ENCODE results near the gene MYH15.

MYH15 gene

DNA sequence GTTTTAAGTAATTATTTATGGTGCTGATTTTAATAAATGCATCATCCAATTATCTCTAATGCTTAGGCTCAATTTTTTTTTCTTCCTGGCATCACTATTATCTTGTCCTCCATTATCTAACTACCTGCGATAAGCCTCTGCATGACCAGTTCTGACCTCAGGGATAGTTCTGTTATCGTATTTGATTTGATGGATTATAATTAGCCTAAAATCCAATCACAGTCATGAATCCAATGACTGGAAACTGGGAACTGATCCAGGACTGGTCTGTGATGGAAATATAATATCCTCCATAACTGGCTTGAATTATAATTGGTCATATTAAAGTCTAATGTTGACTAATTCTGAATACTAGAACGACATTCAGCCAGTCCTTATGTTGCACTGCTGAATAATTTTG lies 1.1 kb downstream of the MYH15 start:
- no peak for ATAC-seq

DNA sequence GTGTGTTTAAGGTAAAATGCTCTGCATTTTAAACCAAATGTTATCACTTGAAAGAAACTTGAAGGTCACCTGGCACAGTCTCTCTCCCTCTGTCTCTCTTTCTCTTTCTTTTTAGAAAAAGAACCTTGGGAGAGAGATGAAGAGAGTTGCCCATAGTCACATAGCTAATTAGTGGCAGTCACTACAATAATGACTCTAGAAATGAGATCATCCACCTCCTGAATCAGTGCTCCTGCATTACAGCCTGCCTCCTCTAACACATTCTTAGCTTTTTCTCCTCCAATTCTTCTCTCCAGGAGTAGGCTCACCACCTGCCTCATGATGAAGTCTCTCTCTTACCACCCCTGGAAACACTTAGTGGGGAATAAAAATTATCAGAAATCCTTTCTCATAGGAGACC lies 2.5 kb downstream of the MYH15 start:
- no peak for ATAC-seq

- no peak for ATAC-seq
Observed at GRCh38 chr3:108505811-108506210, 4.6 kb downstream of the MYH15 start.

DNA sequence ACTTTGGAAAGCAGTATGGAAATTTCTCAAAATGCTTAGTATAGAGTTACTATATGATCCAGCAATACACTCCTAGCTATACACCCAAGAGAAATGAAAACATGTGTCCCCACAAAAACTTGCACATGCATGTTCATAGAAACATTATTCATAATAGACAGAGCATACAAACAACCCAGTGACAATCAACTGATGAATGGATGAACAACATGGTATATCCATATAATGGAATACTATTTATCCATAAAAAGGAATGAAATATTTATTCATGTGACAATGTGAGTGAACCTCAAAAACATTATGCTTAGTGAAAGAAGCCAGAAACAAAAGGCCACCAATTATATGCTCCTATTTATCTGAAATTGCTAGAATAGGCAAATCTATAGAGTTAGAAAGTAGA lies 6.7 kb downstream of the MYH15 start:
- no peak for ATAC-seq

DNA sequence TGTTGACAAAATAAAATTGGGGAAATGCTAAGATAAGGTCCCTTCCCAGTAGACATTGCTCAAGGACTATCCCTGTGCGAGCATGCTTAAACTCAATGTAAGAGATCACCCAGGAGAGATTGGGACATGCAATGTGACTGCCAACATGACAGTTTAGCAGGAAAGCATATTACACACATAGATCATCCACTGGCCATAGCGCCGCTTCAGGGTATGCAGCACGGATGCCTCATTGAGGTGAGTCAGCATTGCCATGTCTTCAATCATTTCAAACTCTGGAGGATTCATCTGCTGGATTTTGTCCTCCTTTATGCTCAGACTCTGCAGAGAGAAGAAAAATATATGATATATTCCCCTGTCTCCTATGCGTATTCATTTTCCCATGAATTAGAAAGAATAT lies 8.9 kb downstream of the MYH15 start:
- no peak for ATAC-seq

DNA sequence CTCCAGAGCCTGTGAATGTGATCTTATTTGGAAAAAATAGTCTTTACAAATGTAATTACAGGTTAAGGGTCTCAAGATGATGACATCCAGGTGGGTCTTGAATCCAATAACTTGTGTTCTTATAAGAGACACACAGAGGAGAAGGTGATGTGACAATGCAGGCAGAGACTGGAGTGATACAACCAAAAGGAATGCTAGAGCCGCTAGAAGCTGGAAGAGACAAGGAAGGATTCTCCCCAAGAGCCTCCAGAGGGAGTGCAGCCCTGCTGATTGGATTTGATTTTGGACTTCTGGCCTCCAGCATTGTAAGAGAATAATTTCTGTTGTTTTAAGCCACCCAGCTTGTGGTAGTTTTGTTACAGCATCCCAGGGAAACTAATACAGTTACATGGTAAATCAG lies 9.7 kb downstream of the MYH15 start:
- no peak for ATAC-seq

- no peak for ATAC-seq
Observed at GRCh38 chr3:108497271-108497670, 13.1 kb downstream of the MYH15 start.

DNA sequence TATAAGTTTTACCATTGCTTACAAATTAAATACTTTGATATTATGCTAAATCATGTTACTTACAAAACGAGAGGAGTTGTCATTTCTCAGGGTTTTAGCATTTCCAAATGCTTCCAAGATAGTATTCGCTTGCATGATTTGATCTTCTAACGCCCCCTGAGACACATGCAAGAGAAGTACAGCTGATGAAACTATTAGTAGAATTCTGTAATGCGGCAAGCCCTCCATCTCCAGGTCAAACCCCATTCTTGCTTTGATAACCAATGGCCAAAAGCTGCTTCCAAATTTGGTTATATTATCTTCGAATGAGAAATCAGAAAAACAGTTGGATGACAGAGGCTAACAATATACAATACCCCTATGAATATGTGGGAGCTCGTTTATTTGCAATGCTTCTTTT lies 14.7 kb downstream of the MYH15 start:
- ATAC-seq, result no peak

DNA sequence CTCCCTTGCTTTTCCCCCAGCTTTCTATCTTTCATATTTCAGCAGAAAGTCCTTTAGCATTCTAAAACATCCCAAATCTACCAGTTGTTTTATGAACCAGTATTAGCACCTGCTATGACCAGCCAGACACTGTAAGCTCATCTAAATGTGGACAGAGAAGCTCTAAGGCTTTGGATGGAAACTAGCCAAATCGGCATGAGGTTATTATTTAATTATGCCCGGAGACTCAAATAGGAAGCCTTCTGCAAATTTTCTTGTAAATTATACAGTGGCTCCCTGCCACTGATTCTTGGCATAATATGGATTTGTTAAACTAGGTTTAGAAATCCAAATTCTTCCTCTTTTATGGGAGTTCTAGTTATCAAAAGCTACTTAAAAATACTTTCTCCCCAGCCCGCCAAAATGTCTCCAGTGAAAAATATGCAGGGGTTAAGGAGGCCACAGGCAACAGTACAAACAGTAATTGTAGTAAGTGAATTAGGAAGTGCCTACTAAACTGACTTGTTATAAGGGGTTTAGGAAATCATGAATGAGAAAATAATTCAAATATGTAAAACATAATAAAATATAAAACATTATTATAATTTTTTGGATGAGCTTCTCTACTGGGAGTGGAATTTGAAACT lies 15.4 kb downstream of the MYH15 start:
- ATAC-seq, result no peak

DNA sequence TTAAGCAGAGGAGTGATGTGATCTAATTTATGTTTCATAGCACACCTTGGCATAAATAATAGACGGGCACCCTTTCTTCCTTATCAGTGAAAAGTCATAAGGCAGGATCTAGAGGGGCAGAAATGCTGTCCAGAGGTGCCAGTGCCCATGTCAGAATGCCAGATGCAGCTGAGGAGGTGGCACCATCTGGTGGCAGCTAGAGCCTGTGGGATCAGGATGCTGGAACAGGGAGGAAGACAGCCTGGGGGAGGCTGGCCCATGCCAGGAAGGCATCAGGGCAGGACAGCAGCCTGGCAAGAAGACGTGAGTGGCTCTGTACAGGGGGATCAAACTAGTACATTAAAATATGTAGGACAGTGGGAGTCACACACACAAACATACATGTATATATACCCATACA lies 16.5 kb downstream of the MYH15 start:
- ATAC-seq, result no peak

DNA sequence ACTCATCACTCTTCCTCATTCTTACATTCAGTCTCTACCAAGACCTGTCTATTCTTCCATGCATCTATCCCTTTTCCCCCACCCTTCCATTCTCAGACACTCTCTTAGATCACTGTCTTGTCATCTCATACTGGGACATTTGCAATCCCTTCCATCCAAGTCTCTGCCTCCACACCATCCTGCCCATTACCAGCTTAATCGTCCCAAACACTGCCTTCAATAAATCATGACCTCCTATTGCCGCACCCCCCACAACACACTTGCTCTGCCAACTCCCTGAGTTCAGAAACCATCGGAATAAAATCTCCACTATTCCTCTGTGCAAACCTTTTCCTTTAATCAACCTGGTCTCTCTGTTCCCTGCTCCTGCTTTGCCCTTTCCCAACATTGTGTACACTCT lies 18.9 kb downstream of the MYH15 start:
- no peak for ATAC-seq

DNA sequence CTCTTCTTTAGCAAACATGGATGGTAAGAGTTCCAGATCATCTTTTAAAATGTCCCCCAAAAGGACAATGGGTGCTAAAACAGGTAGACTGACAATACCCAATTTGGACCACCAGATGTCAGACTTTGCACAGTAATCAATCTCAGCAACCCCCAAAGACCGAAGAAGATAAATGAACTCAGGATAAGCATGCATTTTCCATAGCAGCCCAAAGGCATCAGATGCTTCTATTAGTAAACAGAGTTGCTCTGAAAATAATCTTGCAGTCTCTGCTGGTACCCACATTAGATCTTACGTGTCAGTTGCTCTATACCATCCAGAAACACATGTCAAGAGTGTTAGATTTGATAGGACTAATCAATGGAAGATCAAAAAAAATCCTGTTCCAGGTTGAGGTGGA lies 20.6 kb downstream of the MYH15 start:
- peak in 1 of 2 donors; percentile 56 for ATAC-seq

GRCh38 chr3:108488631-108489030 lies 21.8 kb downstream of the MYH15 start:
- ATAC-seq, result no peak

- ATAC-seq, result no peak
Observed at GRCh38 chr3:108487439-108487838, 23.0 kb downstream of the MYH15 start.

DNA sequence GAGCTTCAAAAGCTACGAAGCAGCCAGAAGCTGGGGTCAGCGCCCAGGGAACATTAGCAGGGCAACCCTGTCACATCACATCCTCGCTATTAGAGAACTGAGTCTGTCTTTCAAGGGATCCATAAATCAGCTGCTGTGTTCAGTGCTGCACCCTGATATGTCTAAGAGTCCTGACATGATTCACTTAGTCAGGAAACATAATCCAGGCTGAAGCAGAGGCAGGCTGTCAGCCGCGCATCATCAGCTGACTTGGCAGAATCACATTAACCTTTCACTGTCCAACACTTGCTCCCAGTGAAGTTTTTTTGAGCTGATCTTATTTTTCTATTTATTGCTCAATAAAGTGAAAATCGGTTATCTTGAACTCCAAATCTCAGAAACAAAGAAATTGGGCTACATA lies 23.5 kb downstream of the MYH15 start:
- no peak for ATAC-seq

DNA sequence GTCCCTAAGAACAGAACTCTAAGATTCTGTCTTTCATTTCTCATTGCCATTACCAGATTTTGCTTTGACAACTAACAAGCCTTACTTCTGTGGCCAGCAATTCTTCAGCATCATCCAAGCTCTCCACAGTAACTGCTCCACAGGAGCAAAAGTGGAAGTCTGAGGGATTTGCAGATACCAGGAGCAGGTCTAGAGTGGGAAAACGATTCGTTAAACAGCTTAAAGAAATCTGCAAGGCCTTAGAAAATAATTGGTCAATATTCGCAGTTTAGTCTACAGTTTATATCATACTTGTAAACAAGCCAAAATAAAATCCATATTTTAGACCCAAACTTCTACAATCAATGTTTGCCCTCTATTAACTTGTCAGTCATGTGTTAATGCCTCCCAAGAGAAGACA lies 24.1 kb downstream of the MYH15 start:
- no peak for ATAC-seq

DNA sequence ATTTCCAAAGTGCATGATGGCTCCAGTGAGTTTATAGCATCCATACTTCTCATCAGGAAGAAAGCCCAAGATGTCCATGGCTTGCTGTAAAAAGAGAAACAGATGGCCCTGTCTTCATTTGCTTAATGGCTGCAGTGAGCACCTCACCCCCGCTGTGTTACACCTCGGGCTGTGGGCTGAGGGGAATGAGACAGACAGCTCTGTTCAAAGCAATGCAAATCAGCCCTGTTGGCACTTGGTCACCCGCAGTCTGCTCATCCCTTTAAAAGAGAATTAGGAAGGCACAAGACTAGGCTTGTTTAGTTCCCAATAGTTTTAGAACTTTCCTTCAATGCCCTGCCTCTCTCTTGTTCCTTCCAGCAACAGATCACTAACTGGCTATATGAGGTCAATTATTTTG lies 25.2 kb downstream of the MYH15 start:
- no peak for ATAC-seq

GRCh38 chr3:108479224-108479623 lies 31.2 kb downstream of the MYH15 start:
- no peak for ATAC-seq

GRCh38 chr3:108477511-108478147 lies 32.8 kb downstream of the MYH15 start:
- peak in 1 of 2 donors; percentile 60 for ATAC-seq

DNA sequence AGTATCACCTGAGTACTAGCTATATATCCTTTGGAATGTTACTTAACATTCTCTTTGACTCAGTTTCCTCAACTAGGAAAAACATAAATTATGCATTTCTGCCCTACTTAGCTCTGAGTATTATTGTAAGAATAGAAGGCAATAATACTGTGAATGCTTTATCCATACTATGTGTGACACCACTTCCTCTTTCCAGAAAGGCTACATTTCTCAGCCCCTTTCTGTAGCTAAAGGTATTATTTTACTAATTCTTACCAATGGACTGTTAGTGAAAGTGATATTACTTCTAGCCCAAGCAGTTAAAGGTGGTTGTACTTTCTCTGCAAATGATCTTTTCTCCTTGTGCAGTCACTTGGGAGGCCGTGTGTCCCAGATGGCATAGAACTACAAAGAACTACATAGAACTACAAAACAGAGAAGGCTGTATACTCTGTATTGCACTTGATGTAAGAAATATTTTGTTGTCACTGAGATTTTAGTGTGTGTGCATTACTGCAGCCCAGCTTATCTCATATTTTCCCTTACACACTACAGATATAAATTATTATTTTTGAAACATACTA lies 35.1 kb downstream of the MYH15 start:
- ATAC-seq, result no peak

- ATAC-seq, result no peak
Observed at GRCh38 chr3:108474581-108474980, 35.8 kb downstream of the MYH15 start.

GRCh38 chr3:108473711-108474110 lies 36.7 kb downstream of the MYH15 start:
- ATAC-seq, result no peak

DNA sequence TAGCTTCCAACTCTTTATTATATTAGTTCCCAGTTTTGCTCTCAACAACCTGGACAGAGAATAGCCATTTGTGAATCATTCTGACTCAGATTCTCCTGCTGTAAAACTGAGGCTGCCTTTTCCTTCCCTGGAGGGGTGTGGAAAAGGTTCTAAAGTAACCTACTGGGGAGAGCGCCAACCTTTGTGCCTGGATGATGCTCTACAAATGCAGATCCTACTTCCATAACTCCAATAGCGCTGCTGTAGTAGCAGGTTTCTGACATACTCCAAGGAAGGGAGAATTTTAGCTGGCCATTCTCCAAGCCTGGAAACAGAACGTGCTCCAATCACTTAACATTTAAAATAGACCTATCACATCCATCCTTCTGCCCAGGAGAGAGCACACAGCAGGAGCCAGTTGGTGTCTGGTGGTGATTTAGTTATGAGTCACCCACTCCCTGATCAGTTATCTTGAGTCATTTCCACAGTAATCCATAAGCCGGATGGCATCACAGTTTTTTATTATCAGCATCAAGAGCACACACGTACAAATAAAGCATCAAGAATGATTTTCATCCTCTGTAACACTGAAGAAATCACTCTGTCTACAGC lies 38.3 kb downstream of the MYH15 start:
- ATAC-seq, result peak in 1 of 2 donors; percentile 48

- no peak for ATAC-seq
Observed at GRCh38 chr3:108471426-108471825, 39.0 kb downstream of the MYH15 start.

Measured in activated CD4-positive, CD25-positive, alpha-beta regulatory T cell treated with anti-CD3 and anti-CD28 coated beads, Interleukin-2, amount 50 U/mL, for 24 hours (primary cell).